Islet of Langerhans (tissue), 1 donor: ENCODE measurements around the gene CCDC201.
"Not testable (repeated sequence)": the region's sequence is repeated elsewhere in the genome, so short reads cannot be mapped to it uniquely, and the experiment has no call there.

Experiments
- FAIRE-seq: peaks from one replicate; lab custom pipeline; 2011; peaks lifted over from hg19 to GRCh38; lab: Jason Lieb, UNC

CCDC201 gene

DNA sequence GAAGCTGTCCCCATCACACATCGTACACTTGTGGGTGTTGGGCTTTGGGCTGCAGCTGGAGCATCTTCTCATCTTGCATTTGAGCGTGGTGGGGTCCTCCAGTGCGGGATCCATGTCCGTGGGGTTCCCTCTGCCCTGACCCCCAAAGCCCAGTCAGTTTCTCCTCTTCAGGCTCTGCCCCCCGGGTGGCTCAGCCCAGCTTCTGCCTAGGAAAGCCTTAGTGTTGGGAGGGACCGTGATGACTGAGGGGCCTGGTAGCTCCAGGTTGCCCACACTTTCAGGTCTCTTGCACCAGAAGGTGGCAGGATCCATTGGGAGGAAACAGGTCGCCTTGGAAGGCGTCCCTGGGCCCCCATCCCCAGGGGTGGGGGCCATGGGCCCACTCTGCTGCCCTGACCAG lies 55.9 kb downstream of the CCDC201 start:
- FAIRE-seq: not testable (repeated sequence)

DNA sequence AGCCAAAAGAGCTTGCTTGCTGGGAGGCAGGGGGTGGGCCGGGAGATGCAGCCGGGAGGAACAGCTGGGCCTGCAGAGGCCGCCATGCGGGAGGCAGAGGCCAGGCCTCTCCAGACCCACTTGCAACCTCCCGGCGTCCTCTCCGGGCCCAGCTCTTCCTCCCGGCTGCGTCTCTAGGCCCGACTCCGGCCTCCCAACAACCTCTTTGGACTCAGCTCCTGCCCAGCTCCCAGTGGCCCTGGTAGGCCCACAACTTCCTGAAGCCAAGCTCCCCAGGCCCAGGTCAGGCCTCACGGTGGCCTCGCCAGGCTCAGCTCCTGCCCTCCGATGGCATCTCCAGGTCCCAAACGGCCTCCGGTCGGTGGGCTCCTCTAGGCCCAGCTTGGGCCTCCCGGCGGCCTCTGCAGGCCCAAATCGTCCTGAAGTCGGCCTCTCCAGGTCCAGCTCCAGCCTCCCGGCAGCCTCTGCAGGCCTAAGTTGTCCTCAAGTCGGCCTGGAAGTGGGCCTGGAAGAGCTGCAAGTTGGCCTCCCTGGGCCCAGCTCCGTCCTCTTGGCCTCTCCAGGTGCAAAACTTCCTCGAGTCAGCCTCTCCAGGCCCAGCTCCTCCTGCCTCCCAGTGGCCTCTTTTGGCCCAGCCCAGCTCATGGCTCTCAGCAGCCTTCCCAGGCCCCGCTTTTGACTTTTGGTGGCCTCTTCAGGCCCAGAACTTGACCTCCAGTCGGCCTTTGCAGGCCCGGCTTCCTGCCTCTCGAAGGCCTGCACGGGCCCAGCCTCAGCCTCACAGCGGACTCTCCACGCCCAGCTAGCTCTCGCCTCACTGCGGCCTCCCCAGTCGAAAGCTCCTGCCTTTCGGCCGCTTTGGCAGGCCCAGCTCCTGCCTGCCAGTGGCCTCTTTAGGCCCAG lies 58.4 kb downstream of the CCDC201 start:
- not testable (repeated sequence) for FAIRE-seq

DNA sequence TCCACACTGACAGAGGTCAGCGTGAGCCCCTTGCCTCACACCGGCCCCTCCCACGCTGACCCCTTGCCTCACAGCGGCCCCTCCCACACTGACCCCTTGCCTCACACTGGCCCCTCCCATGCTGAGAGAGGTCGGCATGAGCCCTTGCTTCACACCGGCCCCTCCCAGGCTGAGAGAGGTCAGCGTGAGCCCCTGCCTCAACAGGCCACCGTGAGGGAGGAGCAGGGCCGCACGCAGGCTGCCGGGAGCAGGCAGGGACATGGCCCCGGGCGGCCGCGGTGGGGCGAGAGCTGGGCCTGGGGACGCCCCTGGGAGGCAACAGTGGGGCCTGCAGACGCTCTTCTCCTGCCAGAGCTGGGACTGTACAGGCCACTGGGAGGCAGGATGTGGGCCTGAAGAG lies 59.1 kb downstream of the CCDC201 start:
- FAIRE-seq: not testable (repeated sequence)

DNA sequence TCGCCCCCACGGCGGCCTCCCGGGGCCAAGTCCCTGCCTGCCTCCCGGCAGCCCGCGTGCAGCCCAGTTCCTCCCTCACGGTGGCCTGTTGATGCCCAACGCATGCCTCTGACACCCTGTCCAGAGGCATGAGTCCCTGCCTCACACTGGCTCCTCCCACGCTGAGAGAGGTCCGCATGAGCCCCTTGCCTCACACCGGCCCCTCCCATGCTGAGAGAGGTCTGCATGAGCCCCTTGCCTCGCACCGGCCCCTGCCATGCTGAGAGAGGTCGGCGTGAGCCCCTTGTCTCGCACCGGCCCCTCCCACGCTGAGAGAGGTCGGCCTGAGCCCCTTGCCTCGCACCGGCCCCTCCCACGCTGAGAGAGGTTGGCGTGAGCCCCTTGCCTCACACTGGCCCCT lies 59.9 kb downstream of the CCDC201 start:
- no peak for FAIRE-seq

DNA sequence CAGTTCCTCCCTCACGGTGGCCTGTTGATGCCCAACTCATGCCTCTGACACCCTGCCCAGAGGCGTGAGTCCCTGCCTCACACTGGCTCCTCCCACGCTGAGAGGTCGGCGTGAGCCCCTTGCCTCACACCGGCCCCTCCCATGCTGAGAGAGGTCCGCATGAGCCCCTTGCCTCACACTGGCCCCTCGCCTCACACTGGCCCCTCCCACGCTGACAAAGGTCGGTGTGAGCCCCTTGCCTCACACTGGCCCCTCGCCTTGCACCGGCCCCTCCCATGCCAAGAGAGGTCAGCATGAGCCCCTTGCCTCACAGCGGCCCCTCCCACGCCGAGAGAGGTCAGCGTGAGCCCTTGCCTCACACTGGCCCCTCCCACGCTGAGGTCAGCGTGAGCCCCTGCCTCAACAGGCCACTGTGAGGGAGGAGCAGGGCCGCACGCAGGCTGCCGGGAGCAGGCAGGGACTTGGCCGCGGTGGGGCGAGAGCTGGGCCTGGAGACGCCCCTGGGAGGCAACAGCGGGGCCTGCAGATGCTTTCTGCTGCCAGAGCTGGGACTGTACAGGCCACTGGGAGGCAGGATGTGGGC lies 61.1 kb downstream of the CCDC201 start:
- FAIRE-seq: not testable (repeated sequence)

DNA sequence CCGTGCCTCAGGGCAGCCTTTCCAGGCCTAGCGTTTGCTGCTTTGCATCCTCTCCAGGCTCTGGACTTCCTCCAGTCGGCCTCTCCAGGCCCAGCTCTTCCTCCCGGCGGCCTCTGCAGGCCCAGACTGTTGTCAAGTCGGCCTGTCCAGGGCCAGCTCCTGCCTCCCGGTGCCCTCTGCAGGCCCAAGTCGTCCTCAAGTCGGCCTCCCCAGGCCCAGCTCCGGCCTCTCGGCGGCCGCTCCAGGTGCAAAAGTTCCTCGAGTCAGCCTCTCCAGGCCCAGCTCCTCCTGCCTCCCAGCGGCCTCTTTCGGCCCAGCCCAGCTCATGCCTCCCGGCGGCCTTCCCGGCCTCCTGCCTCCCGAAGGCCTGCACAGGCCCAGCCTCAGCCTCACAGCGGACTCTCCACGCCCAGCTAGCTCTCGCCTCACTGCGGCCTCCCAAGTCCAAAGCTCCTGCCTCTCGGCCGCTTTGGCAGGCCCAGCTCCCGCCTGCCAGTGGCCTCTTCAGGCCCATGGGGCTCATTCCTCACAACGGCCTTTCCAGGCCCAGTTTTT lies 62.4 kb downstream of the CCDC201 start:
- not testable (repeated sequence) for FAIRE-seq
